HG03039 (cell line): ENCODE results near the gene VAC14.
"Not testable (repeated sequence)": the region's sequence is repeated elsewhere in the genome, so short reads cannot be mapped to it uniquely, and the experiment has no call there.

Experiments used
- ATAC-seq: cut with Tn5 transposase; IDR thresholded peaks from one replicate; pipeline ENCODE4 v1.9.1; 2021; ENCODE audit warnings: mild to moderate bottlenecking, moderate library complexity; ENCODE audit not compliant: unreplicated experiment

VAC14 gene

GRCh38 chr16:70745536-70746025 lies 55.4 kb downstream of the VAC14 start:
- ATAC-seq: no peak

GRCh38 chr16:70744366-70744765 lies 56.6 kb downstream of the VAC14 start:
- no peak for ATAC-seq

- no peak for ATAC-seq
These were observed 57.2 kb downstream of the VAC14 start for GRCh38 chr16:70743791-70744190.

GRCh38 chr16:70742967-70743366 lies 58.0 kb downstream of the VAC14 start:
- not testable (repeated sequence) for ATAC-seq

- no peak for ATAC-seq
These were observed 59.2 kb downstream of the VAC14 start for GRCh38 chr16:70741783-70742125.

GRCh38 chr16:70740914-70741782 lies 59.8 kb downstream of the VAC14 start:
- no peak for ATAC-seq

- no peak for ATAC-seq
These were observed 60.6 kb downstream of the VAC14 start for GRCh38 chr16:70740174-70740913.

- ATAC-seq: no peak
These were observed 61.6 kb downstream of the VAC14 start for GRCh38 chr16:70739389-70739788.

- ATAC-seq: no peak
These were observed 62.6 kb downstream of the VAC14 start for GRCh38 chr16:70738083-70738977.

GRCh38 chr16:70737377-70738082 lies 63.4 kb downstream of the VAC14 start:
- ATAC-seq: peak; percentile 89

GRCh38 chr16:70736465-70737376 lies 64.2 kb downstream of the VAC14 start:
- ATAC-seq: no peak

GRCh38 chr16:70735141-70735979 lies 65.6 kb downstream of the VAC14 start:
- no peak for ATAC-seq

- ATAC-seq: no peak
These were observed 66.3 kb downstream of the VAC14 start for GRCh38 chr16:70734522-70735095.

- no peak for ATAC-seq
These were observed 70.0 kb downstream of the VAC14 start for GRCh38 chr16:70730944-70731343.

- ATAC-seq: no peak
These were observed 70.9 kb downstream of the VAC14 start for GRCh38 chr16:70730031-70730430.

- ATAC-seq: no peak
These were observed 71.7 kb downstream of the VAC14 start for GRCh38 chr16:70729292-70729691.

- no peak for ATAC-seq
These were observed 72.8 kb downstream of the VAC14 start for GRCh38 chr16:70728150-70728549.

- ATAC-seq: no peak
These were observed 74.0 kb downstream of the VAC14 start for GRCh38 chr16:70726892-70727361.
